GM18858 (cell line): Measurements from ENCODE around the gene JAG2.

Source experiments
- ATAC-seq: cut with Tn5 transposase; IDR thresholded peaks from one replicate; pipeline ENCODE4 v1.9.1; 2021; ENCODE audit not compliant: unreplicated experiment

Gene JAG2

GRCh38 chr14:105167303-105168092, 1.1 kb downstream of the JAG2 start:
- no peak for ATAC-seq

GRCh38 chr14:105166571-105167302, 1.8 kb downstream of the JAG2 start:
- ATAC-seq: no peak

- ATAC-seq: no peak
Measured at GRCh38 chr14:105165761-105166485, 2.7 kb downstream of the JAG2 start.

- no peak for ATAC-seq
Measured at GRCh38 chr14:105165134-105165704, 3.4 kb downstream of the JAG2 start.

- ATAC-seq: no peak
Measured at GRCh38 chr14:105163040-105163742, 5.4 kb downstream of the JAG2 start.

- ATAC-seq: no peak
Measured at GRCh38 chr14:105162669-105162979, 6.0 kb downstream of the JAG2 start.

GRCh38 chr14:105161964-105162668, 6.5 kb downstream of the JAG2 start:
- no peak for ATAC-seq

- no peak for ATAC-seq
Measured at GRCh38 chr14:105161309-105161708, 7.3 kb downstream of the JAG2 start.

GRCh38 chr14:105160776-105161175, 7.8 kb downstream of the JAG2 start:
- ATAC-seq: no peak

GRCh38 chr14:105159344-105159743, 9.2 kb downstream of the JAG2 start:
- no peak for ATAC-seq

GRCh38 chr14:105158794-105159193, 9.8 kb downstream of the JAG2 start:
- no peak for ATAC-seq

- ATAC-seq: no peak
Measured at GRCh38 chr14:105157872-105158271, 10.7 kb downstream of the JAG2 start.

- ATAC-seq: no peak
Measured at GRCh38 chr14:105156414-105157375, 11.9 kb downstream of the JAG2 start.

- no peak for ATAC-seq
Measured at GRCh38 chr14:105155681-105156413, 12.7 kb downstream of the JAG2 start.

GRCh38 chr14:105155071-105155651, 13.4 kb downstream of the JAG2 start:
- ATAC-seq: no peak

GRCh38 chr14:105154476-105154871, 14.1 kb downstream of the JAG2 start:
- no peak for ATAC-seq

GRCh38 chr14:105153739-105154475, 14.7 kb downstream of the JAG2 start:
- no peak for ATAC-seq
